PC-3 (cell line): Measurements from ENCODE around the gene PGAM1.

Experiments used
- CTCF ChIP-seq: fragments of 300-600 bp; sonication (generic); conservative IDR thresholded peaks from 2 replicates; pipeline ENCODE4 v1.5.1; 2017; ENCODE audit warnings: antibody characterized with exemption, low read depth, mild to moderate bottlenecking, low read length
- EZH2 ChIP-seq: fragments of 300-600 bp; sonication (generic); IDR thresholded peaks from one replicate; pipeline ENCODE4 v1.6.1; 2017; ENCODE audit warnings: antibody characterized with exemption, mild to moderate bottlenecking, low read length; ENCODE audit not compliant: unreplicated experiment

GRCh38 chr10:97385565-97385964, 40.4 kb upstream of the PGAM1 start:
- TF ChIP-seq EZH2, result no peak
- TF ChIP-seq CTCF, result no peak
